IMR-90 (cell line): Measurements from ENCODE around the gene LRRTM4. TPM values are rescaled to one million over a fixed set of nuclear protein-coding genes. Genes with fewer than 3 reads are reported as not detected.

Experiments used
- ATAC-seq: fragments of 200-7000 bp; cut with Tn5 transposase; 2 replicates; pipeline ENCODE4 v1.9.1; 2020; ENCODE audit warnings: low read depth, mild to moderate bottlenecking, moderate library complexity
- BruUV-seq: library from RNA; stranded (reverse); fragments of 400-500 nt; replicated peaks from 2 replicates; lab custom pipeline; 2021; lab: Mats Ljungman, UMichigan
- CTCF ChIA-PET: fragments of 300-600 bp; formaldehyde crosslinking; extraction: SDS; loops from one replicate; lab custom pipeline; 2021; ENCODE audit warnings: antibody characterized with exemption; lab: Yijun Ruan, JAX
- POLR2A ChIA-PET: fragments of 300-600 bp; sonication (Branson Sonifier 250); formaldehyde crosslinking; loops from one replicate; lab custom pipeline; 2022; ENCODE audit warnings: antibody characterized with exemption; ENCODE audit not compliant: unreplicated experiment; lab: Charles Lee
- DNase-seq: peaks from one replicate; pipeline ENCODE4 v3.0.0; 2013
- H2AFZ ChIP-seq: replicated peaks from 2 replicates; pipeline ENCODE3; 2013; ENCODE audit warnings: low read length, mild to moderate bottlenecking; ENCODE audit not compliant: poor library complexity
- H2AK5ac ChIP-seq: 2 replicates; pipeline ENCODE4 v1.6.1; 2013; ENCODE audit warnings: low read depth, low read length, inconsistent platforms
- H2AK9ac ChIP-seq: replicated peaks from 2 replicates; pipeline ENCODE3; 2013; ENCODE audit warnings: mild to moderate bottlenecking, low read depth, low read length, moderate library complexity; ENCODE audit not compliant: poor library complexity
- H2BK120ac ChIP-seq: 2 replicates; pipeline ENCODE4 v1.6.1; 2013; ENCODE audit warnings: low read depth, low read length, inconsistent platforms
- H2BK15ac ChIP-seq: 3 replicates; pipeline ENCODE4 v1.6.1; 2013; ENCODE audit warnings: low read depth, low read length, inconsistent platforms
- H2BK20ac ChIP-seq: 2 replicates; pipeline ENCODE4 v1.6.1; 2013; ENCODE audit warnings: low read depth, mild to moderate bottlenecking, inconsistent platforms, low read length, moderate library complexity
- H2BK5ac ChIP-seq: 2 replicates; pipeline ENCODE4 v1.6.1; 2013; ENCODE audit warnings: mild to moderate bottlenecking, low read depth, low read length, inconsistent platforms; ENCODE audit not compliant: poor library complexity, severe bottlenecking
- H3K14ac ChIP-seq: replicated peaks from 2 replicates; pipeline ENCODE4 v1.6.1; 2013; ENCODE audit warnings: low read depth, low read length, inconsistent platforms
- H3K18ac ChIP-seq: 2 replicates; pipeline ENCODE4 v1.6.1; 2013; ENCODE audit warnings: low read depth, low read length, control low read depth
- H3K23ac ChIP-seq: 2 replicates; pipeline ENCODE4 v1.6.1; 2013; ENCODE audit warnings: low read depth, low read length, inconsistent platforms
- H3K27ac ChIP-seq: 2 replicates; pipeline ENCODE4 v1.5.1; 2013; ENCODE audit warnings: mild to moderate bottlenecking, control low read depth, low read length; ENCODE audit not compliant: insufficient read depth
- H3K27me3 ChIP-seq: 2 replicates; pipeline ENCODE4 v1.6.1; 2013; ENCODE audit warnings: low read length; ENCODE audit not compliant: control insufficient read depth, insufficient read depth
- H3K36me3 ChIP-seq: 2 replicates; pipeline ENCODE4 v1.6.1; 2013; ENCODE audit warnings: low read length, mixed read lengths; ENCODE audit not compliant: control insufficient read depth, insufficient read depth
- H3K4ac ChIP-seq: 2 replicates; pipeline ENCODE4 v1.6.1; 2013; ENCODE audit warnings: low read depth, low read length, inconsistent platforms
- H3K4me1 ChIP-seq: 2 replicates; pipeline ENCODE4 v1.6.1; 2013; ENCODE audit warnings: low read length, mixed read lengths; ENCODE audit not compliant: control insufficient read depth, insufficient read depth
- H3K4me2 ChIP-seq: 2 replicates; pipeline ENCODE4 v1.6.1; 2013; ENCODE audit warnings: low read depth, mild to moderate bottlenecking, control low read depth, low read length, moderate library complexity
- H3K4me3 ChIP-seq: 2 replicates; pipeline ENCODE4 v1.5.1; 2013; ENCODE audit warnings: low read depth, mild to moderate bottlenecking, control low read depth, low read length, moderate library complexity; ENCODE audit not compliant: insufficient read depth
- H3K56ac ChIP-seq: 2 replicates; pipeline ENCODE4 v1.6.1; 2013; ENCODE audit warnings: low read length, inconsistent platforms; ENCODE audit not compliant: insufficient read depth; ENCODE audit errors: extremely low read depth
- H3K79me1 ChIP-seq, 2 experiments: 2 replicates each; pipeline ENCODE4 v1.6.1; 2013; ENCODE audit warnings: low read length in 2 of 2, inconsistent platforms in 1 of 2, low read depth in 1 of 2
- H3K9ac ChIP-seq: 2 replicates; pipeline ENCODE4 v1.6.1; 2013; ENCODE audit warnings: low read depth, low read length, control low read depth
- H3K9me1 ChIP-seq: 2 replicates; pipeline ENCODE4 v1.6.1; 2013; ENCODE audit warnings: low read length, inconsistent platforms; ENCODE audit not compliant: insufficient read depth
- H3K9me3 ChIP-seq: 2 replicates; pipeline ENCODE4 v1.6.1; 2013; ENCODE audit warnings: low read length; ENCODE audit not compliant: control insufficient read depth, insufficient read depth
- H4K20me1 ChIP-seq: 2 replicates; pipeline ENCODE4 v1.6.1; 2013; ENCODE audit warnings: low read length, inconsistent platforms; ENCODE audit not compliant: insufficient read depth
- H4K5ac ChIP-seq: 2 replicates; pipeline ENCODE4 v1.6.1; 2013; ENCODE audit warnings: mild to moderate bottlenecking, low read depth, low read length, control low read depth
- H4K8ac ChIP-seq, 2 experiments: 2 replicates each; pipeline ENCODE4 v1.6.1; 2013; ENCODE audit warnings: low read depth in 2 of 2, low read length in 2 of 2, control low read depth in 1 of 2, inconsistent platforms in 1 of 2
- H4K91ac ChIP-seq: 2 replicates; pipeline ENCODE4 v1.6.1; 2013; ENCODE audit warnings: low read depth, low read length, inconsistent platforms; ENCODE audit not compliant: insufficient read depth
- BHLHE40 ChIP-seq: fragments of 150-350 bp; IDR thresholded peaks from 2 replicates; pipeline ENCODE4 v1.6.1; 2016; ENCODE audit warnings: mild to moderate bottlenecking, low read depth, low read length
- ELK1 ChIP-seq: fragments of 150-350 bp; IDR thresholded peaks from 2 replicates; pipeline ENCODE4 v1.6.1; 2016; ENCODE audit warnings: low read depth, mild to moderate bottlenecking, low read length, moderate library complexity, borderline replicate concordance
- FOS ChIP-seq: fragments of 150-350 bp; IDR thresholded peaks from 2 replicates; pipeline ENCODE4 v1.6.1; 2016; ENCODE audit warnings: low read depth, low read length
- MAFK ChIP-seq: IDR thresholded peaks from 2 replicates; pipeline ENCODE4 v1.6.1; 2012; ENCODE audit warnings: low read depth, low read length, improper control_type of control experiment
- MAZ ChIP-seq: IDR thresholded peaks from 2 replicates; pipeline ENCODE4 v1.6.1; 2012; ENCODE audit warnings: low read depth, mild to moderate bottlenecking, low read length, improper control_type of control experiment, moderate library complexity, borderline replicate concordance
- RAD21 ChIP-seq: IDR thresholded peaks from 2 replicates; pipeline ENCODE4 v1.6.1; 2012; ENCODE audit warnings: low read length, improper control_type of control experiment
- RCOR1 ChIP-seq: IDR thresholded peaks from 2 replicates; pipeline ENCODE4 v1.6.1; 2012; ENCODE audit warnings: mild to moderate bottlenecking, low read length, improper control_type of control experiment; ENCODE audit not compliant: insufficient replicate concordance
- SMC3 ChIP-seq: fragments of 150-350 bp; IDR thresholded peaks from 2 replicates; pipeline ENCODE4 v1.6.1; 2016; ENCODE audit warnings: low read depth, mild to moderate bottlenecking, antibody characterized with exemption, low read length, moderate library complexity
- WGBS, 2 experiments: methylation state at CpG; one replicate each; pipeline versions ENCODE4 v1.1.5 to v1.1.7; 2013; ENCODE audit warnings: missing lambda C conversion rate in 2 of 2; ENCODE audit not compliant: insufficient read length in 1 of 2; ENCODE audit errors: extremely low coverage in 2 of 2; 5-methylcytosine and 5-hydroxymethylcytosine counted together
- dilution Hi-C: fragments of 300-500 bp; cut with HindIII; formaldehyde crosslinking; loops from one replicate; pipeline ENCODE4 v1.14.3; 2018; ENCODE audit warnings: low sequenced_read_pairs; ENCODE audit not compliant: unreplicated experiment
- in situ Hi-C: fragments of 300-500 bp; cut with MboI; formaldehyde crosslinking; loops from 3 replicates; pipeline ENCODE4 v1.14.3; 2019; ENCODE audit warnings: low sequenced_read_pairs, inconsistent platforms, mixed read lengths
- intact Hi-C: fragments of 100-400 bp; cut with micrococcal nuclease; formaldehyde crosslinking; loops from 2 replicates; pipeline ENCODE4 v1.10.0; 2022
- polyA plus RNA-seq, 3 experiments: library from polyadenylated mRNA; depleted of rRNA; stranded (reverse); fragments of >200 nt; gene quantifications; 2 replicates each; pipeline ENCODE4 v1.2.3, GENCODE V29; 2012; ENCODE audit warnings: low replicate concordance in 1 of 3
- total RNA-seq: library from RNA; depleted of rRNA; stranded (reverse); fragments of >200 nt; gene quantifications from 2 replicates; pipeline ENCODE4 v1.2.3, GENCODE V29; 2012

LRRTM4 gene
- total and polyA plus RNA-seq, 2 of the 4 experiments (the other 2 are of a cell fraction) = not detected

- CTCF ChIA-PET = no interaction called here
- no peak overlapping the region for H3K4me2 ChIP-seq
- no peak overlapping the region for H2AK9ac ChIP-seq
- H3K27ac ChIP-seq = no peak overlapping the region
- no peak overlapping the region for H3K14ac ChIP-seq
- no peaks in the 10 kb centered on the region for H3K79me1 ChIP-seq
- POLR2A ChIA-PET = no interaction called here
- ATAC-seq (no peak), DNase-seq (peak; percentile 5)
- no peak overlapping the region for H3K56ac ChIP-seq
- H2BK20ac ChIP-seq = no peak overlapping the region
- H2BK120ac ChIP-seq = no peak overlapping the region
- H3K27me3 ChIP-seq = no peaks in the 10 kb centered on the region
- in situ Hi-C loops = no loop called here
- no peak overlapping the region for H4K5ac ChIP-seq
- H3K9me3 ChIP-seq = 0 out of 2 replicates have a peak, but pooled peaks cover 2% of the 10 kb centered on the region
- H4K8ac ChIP-seq = no peak overlapping the region
- no peaks in the 10 kb centered on the region for H4K20me1 ChIP-seq
- no peak overlapping the region for H2AFZ ChIP-seq
- no peak overlapping the region for H4K91ac ChIP-seq
- no peak overlapping the region for H3K18ac ChIP-seq
- intact Hi-C loops = no loop called here
- H3K23ac ChIP-seq = no peak overlapping the region
- no TSS peak for BruUV-seq
- H2AK5ac ChIP-seq = no peak overlapping the region
- H3K9ac ChIP-seq = no peak overlapping the region
- H3K4me1 ChIP-seq = no peaks in the 10 kb centered on the region
- no peaks in the 10 kb centered on the region for H3K36me3 ChIP-seq
- dilution Hi-C loops = no loop called here
- no peaks in the 10 kb centered on the region for H3K9me1 ChIP-seq
- H3K4ac ChIP-seq = no peak overlapping the region
- H3K4me3 ChIP-seq = no peak overlapping the region
- TF ChIP-seq FOS (peak; percentile 32; the same call in 1 of the 2 replicates), RCOR1 (no peak), BHLHE40 (no peak), ELK1 (no peak), RAD21 (no peak), SMC3 (no peak), MAZ (no peak), MAFK (no peak)
- no peak overlapping the region for H2BK15ac ChIP-seq
- H2BK5ac ChIP-seq = no peak overlapping the region
- no CpG with 5 or more reads among the region's 3 CpGs for WGBS, 2 experiments
Observed at GRCh38 chr2:77009307-77009706, 512.9 kb downstream of the LRRTM4 start.
